Panc1 (cell line): ENCODE results near the gene FAM72A. TPM values are rescaled to one million over a fixed set of nuclear protein-coding genes. Genes with fewer than 3 reads are reported as not detected.
"Not testable (repeated sequence)": the region's sequence is repeated elsewhere in the genome, so short reads cannot be mapped to it uniquely, and the experiment has no call there.

ENCODE experiments used
- ATAC-seq: fragments of 200-7000 bp; cut with Tn5 transposase; 2 replicates; pipeline ENCODE4 v1.9.1; 2020; ENCODE audit warnings: mild to moderate bottlenecking, moderate library complexity
- BruUV-seq: library from RNA; stranded (reverse); fragments of 400-500 nt; replicated peaks from 2 replicates; lab custom pipeline; 2021; lab: Mats Ljungman, UMichigan
- CTCF ChIA-PET: fragments of 300-600 bp; sonication (Branson Sonifier 250); formaldehyde crosslinking; loops from one replicate; lab custom pipeline; 2022; ENCODE audit warnings: antibody characterized with exemption; lab: Charles Lee
- POLR2A ChIA-PET: fragments of 300-600 bp; sonication (Branson Sonifier 250); formaldehyde crosslinking; loops from one replicate; lab custom pipeline; 2022; ENCODE audit warnings: antibody characterized with exemption; lab: Charles Lee
- DNase-seq: peaks from one replicate; pipeline ENCODE4 v3.0.0-alpha.2; 2010; ENCODE audit warnings: low read depth, low spot score
- H3K27ac ChIP-seq: 2 replicates; pipeline ENCODE4 v1.5.1; 2011; ENCODE audit warnings: mild to moderate bottlenecking, low read length, inconsistent platforms
- H3K27me3 ChIP-seq: fragments of 200-500 bp; sonication (Bioruptor generic); 2 replicates; pipeline ENCODE4 v1.6.0; 2014; ENCODE audit warnings: low read length, inconsistent platforms; ENCODE audit not compliant: control insufficient read depth, insufficient read depth
- H3K36me3 ChIP-seq: fragments of 200-500 bp; sonication (Bioruptor generic); 2 replicates; pipeline ENCODE4 v1.5.1; 2014; ENCODE audit warnings: inconsistent platforms, mild to moderate bottlenecking, low read length, moderate library complexity; ENCODE audit not compliant: control insufficient read depth, insufficient read depth
- H3K4me1 ChIP-seq: 2 replicates; pipeline ENCODE4 v1.5.1; 2011; ENCODE audit warnings: inconsistent platforms, mild to moderate bottlenecking, low read length, moderate library complexity; ENCODE audit not compliant: control insufficient read depth, insufficient read depth
- H3K4me3 ChIP-seq, 2 experiments: 2 replicates each; pipeline ENCODE4 v1.5.1; 2011 to 2012; ENCODE audit warnings: low read depth in 2 of 2, low read length in 2 of 2, mild to moderate bottlenecking in 2 of 2, inconsistent platforms in 1 of 2, moderate library complexity in 1 of 2
- H3K9me3 ChIP-seq: fragments of 200-500 bp; sonication (Bioruptor generic); 2 replicates; pipeline ENCODE4 v1.5.1; 2014; ENCODE audit warnings: low read depth, mild to moderate bottlenecking, inconsistent platforms, low read length, moderate library complexity; ENCODE audit not compliant: control insufficient read depth, insufficient read depth
- in situ Hi-C: cut with HindIII; loops from 2 replicates; pipeline ENCODE4 v1.10.0; 2016; ENCODE audit warnings: low sequenced_read_pairs, low pct_unique_long_range_greater_than_20kb
- intact Hi-C: fragments of 100-400 bp; cut with micrococcal nuclease; formaldehyde crosslinking; loops from one replicate; pipeline ENCODE4 v1.10.0; 2022; ENCODE audit not compliant: unreplicated experiment
- total RNA-seq: library from RNA; stranded (reverse); gene quantifications from one replicate; pipeline ENCODE4 v1.2.1, GENCODE V29; 2021; ENCODE audit not compliant: unreplicated experiment

Gene FAM72A
- total RNA-seq, 1 experiment from 2014 or later: 29.2 TPM

- H3K9me3 ChIP-seq, DNase-seq, H3K27me3 ChIP-seq, H3K36me3 ChIP-seq, intact Hi-C loops, H3K4me3 ChIP-seq, ATAC-seq, in situ Hi-C loops, BruUV-seq, CTCF ChIA-PET, POLR2A ChIA-PET, H3K27ac ChIP-seq, H3K4me1 ChIP-seq: not testable (repeated sequence)
Observed at GRCh38 chr1:206235190-206235589, 32.6 kb upstream of the FAM72A start.

- intact Hi-C loops, CTCF ChIA-PET, ATAC-seq, BruUV-seq, POLR2A ChIA-PET, H3K4me1 ChIP-seq, H3K27ac ChIP-seq, H3K9me3 ChIP-seq, H3K36me3 ChIP-seq, H3K27me3 ChIP-seq, H3K4me3 ChIP-seq, DNase-seq, in situ Hi-C loops: not testable (repeated sequence)
Observed at GRCh38 chr1:206234189-206234916, 31.7 kb upstream of the FAM72A start.

- H3K9me3 ChIP-seq, intact Hi-C loops, CTCF ChIA-PET, H3K27ac ChIP-seq, POLR2A ChIA-PET, in situ Hi-C loops, BruUV-seq, H3K4me1 ChIP-seq, H3K36me3 ChIP-seq, DNase-seq, H3K4me3 ChIP-seq, H3K27me3 ChIP-seq: not testable (repeated sequence)
- peak; percentile 69 for ATAC-seq
Observed at GRCh38 chr1:206232970-206233645, 30.5 kb upstream of the FAM72A start.

- H3K27me3 ChIP-seq, ATAC-seq, H3K36me3 ChIP-seq, POLR2A ChIA-PET, in situ Hi-C loops, DNase-seq, CTCF ChIA-PET, H3K4me3 ChIP-seq, H3K4me1 ChIP-seq, H3K9me3 ChIP-seq, H3K27ac ChIP-seq, intact Hi-C loops, BruUV-seq: not testable (repeated sequence)
Observed at GRCh38 chr1:206231989-206232388, 29.4 kb upstream of the FAM72A start.

- POLR2A ChIA-PET, in situ Hi-C loops, BruUV-seq: not testable (repeated sequence)
Observed at GRCh38 chr1:206229286-206229685, 26.6 kb upstream of the FAM72A start.

GRCh38 chr1:206226886-206227285 lies 24.2 kb upstream of the FAM72A start:
- ATAC-seq, intact Hi-C loops, BruUV-seq, DNase-seq, H3K4me3 ChIP-seq, H3K36me3 ChIP-seq, in situ Hi-C loops, H3K4me1 ChIP-seq, CTCF ChIA-PET, H3K27ac ChIP-seq, H3K9me3 ChIP-seq, POLR2A ChIA-PET, H3K27me3 ChIP-seq: not testable (repeated sequence)

More at GRCh38 chr1:206229286-206229685, 26.6 kb upstream of the FAM72A start:
- H3K4me1 ChIP-seq, H3K27me3 ChIP-seq, H3K36me3 ChIP-seq, H3K27ac ChIP-seq, H3K9me3 ChIP-seq, H3K4me3 ChIP-seq, DNase-seq, CTCF ChIA-PET, intact Hi-C loops, ATAC-seq: not testable (repeated sequence)

- CTCF ChIA-PET, H3K27ac ChIP-seq, DNase-seq, BruUV-seq, H3K4me1 ChIP-seq, ATAC-seq, H3K36me3 ChIP-seq, POLR2A ChIA-PET, H3K4me3 ChIP-seq, H3K9me3 ChIP-seq, H3K27me3 ChIP-seq, in situ Hi-C loops, intact Hi-C loops: not testable (repeated sequence)
Observed at GRCh38 chr1:206225386-206225785, 22.7 kb upstream of the FAM72A start.
